ENCODE measurements around the gene CPPED1.
A peak's percentile ranks its signal among the peaks of the same experiment; 100 is the strongest.

CPPED1 gene

DNA sequence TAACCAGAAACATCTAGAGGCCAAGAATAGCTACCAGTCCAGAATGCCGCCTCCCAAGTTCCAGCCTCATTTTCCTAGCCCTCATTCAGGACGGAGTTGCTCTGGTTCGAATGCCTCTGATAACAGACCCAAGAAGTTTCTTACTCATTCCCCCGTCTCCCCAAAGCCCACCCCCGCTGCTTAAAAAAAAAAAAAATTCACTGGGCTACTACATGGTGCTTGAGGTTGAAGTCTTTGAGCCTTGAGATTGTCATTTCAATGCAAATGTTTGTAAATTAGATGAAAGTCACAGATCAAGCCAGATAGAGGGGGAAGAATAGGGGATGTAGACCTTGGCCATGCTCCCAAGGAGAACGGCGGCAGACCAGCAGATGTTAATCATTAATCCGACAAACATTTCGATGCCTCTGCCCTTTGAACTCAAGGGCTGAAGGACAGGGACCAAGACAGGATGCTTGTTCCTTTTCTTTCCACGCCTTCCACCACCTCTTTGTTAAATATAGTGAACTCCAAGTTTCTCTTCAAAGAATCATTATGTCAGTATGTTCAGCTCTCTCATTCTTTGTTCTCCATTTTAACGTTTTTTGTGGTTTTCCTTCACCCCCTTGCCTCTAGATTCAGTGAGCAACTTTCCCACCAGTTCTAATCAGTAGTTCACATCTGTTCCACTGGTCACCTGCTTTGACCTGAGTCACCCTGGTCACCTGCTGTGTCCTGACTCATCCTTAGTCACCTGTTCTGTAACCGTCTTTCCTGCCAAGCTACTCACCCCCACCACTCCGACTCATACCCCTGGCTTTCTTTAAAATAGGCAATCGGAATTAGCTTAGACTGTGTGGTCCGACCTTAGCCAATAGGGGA is 190.3 kb downstream of the CPPED1 start:
- TF ChIP-seq, protein P1, sequence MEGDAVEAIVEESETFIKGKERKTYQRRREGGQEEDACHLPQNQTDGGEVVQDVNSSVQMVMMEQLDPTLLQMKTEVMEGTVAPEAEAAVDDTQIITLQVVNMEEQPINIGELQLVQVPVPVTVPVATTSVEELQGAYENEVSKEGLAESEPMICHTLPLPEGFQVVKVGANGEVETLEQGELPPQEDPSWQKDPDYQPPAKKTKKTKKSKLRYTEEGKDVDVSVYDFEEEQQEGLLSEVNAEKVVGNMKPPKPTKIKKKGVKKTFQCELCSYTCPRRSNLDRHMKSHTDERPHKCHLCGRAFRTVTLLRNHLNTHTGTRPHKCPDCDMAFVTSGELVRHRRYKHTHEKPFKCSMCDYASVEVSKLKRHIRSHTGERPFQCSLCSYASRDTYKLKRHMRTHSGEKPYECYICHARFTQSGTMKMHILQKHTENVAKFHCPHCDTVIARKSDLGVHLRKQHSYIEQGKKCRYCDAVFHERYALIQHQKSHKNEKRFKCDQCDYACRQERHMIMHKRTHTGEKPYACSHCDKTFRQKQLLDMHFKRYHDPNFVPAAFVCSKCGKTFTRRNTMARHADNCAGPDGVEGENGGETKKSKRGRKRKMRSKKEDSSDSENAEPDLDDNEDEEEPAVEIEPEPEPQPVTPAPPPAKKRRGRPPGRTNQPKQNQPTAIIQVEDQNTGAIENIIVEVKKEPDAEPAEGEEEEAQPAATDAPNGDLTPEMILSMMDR (IDR thresholded peaks at IDR 0.05), result no peak
- TF ChIP-seq ZFX (IDR thresholded peaks at IDR 0.05; ENCODE audit: borderline replicate concordance), result no peak
- H3K27ac ChIP-seq, result peak overlapping the region; percentile 81

DNA sequence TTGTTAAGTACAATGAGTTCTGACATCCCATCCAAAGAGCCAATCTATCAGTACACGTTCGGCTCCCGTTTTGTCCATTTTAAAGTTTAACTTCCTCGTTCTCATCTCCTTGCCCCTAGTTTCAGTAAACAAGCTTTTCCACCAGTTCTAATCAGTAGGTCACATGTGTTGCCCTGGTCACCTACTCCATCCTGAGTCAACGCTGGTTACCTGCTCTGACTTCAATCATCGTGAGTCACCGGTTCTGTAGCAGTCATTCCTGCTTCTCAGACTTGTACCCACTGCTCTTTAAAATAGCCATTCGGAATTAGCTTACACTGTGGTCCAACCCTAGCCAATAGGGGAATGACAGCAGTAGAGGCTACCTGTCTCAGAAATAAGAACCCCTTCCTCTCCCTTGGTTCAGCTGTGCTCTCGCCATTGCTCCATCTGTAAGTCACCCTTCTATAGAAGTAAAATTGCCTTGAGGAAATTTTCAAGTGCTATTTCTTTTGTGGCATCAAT is 191.0 kb downstream of the CPPED1 start:
- TF ChIP-seq, protein P1 (IDR thresholded peaks at IDR 0.05), result no peak
- no peak for TF ChIP-seq ZFX (IDR thresholded peaks at IDR 0.05; ENCODE audit: borderline replicate concordance)
- H3K27ac ChIP-seq, result peak overlapping the region; percentile 81

DNA sequence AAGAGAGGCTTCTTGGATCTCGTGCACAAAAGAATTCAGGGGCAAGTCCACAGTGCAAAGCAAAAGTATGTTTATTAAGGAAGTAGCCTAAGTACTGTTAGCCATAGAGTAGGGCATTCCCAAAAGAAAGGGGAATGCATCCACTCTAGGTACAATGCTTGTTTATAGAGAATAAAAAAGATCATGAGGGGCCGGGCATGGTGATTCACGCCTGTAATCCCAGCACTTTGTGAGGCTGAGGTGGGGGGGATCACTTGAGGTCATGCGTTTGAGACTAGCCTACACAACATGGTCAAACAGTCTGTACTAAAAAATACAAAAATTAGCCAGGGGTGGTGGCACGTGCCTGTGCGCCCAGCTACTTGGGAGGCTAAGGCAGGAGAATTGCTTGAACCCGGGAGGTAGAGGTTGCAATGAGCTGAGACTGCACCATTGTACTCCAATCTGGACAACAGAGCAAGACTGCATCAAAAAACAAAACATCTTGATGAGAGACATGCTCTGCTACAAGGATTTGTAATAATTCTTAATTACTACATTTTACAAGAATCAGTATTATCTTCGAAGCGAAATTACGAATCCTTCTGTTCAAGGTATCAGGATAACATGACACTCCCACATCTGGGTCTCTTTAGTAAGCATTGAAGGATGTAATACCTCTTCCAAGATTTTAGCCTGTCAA is 191.6 kb downstream of the CPPED1 start:
- H3K27ac ChIP-seq, result peak overlapping the region; percentile 81
- TF ChIP-seq, protein P1 (IDR thresholded peaks at IDR 0.05), result no peak
- TF ChIP-seq ZFX (IDR thresholded peaks at IDR 0.05; ENCODE audit: borderline replicate concordance), result no peak

DNA sequence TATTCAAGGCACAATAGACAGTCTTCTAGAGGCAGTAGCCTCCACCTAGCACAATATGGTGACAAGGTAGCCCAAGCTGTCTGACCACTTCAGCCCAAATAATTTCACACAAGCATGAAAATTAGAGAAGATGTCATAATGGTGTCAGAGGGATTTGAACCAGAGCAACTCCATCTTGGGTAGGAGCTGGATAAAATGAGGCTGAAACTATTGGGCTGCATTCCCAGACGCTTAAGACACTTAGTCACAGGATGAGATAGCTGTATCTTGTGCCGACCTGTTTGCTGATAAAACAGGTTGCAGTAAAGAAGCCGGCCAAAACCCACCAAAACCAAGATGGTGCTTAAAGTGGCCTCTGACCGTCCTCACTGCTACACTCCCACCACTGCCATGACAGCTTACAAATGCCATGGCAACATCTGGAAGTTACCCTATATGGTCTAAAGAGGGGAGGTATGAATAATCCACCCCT is 192.6 kb downstream of the CPPED1 start:
- TF ChIP-seq, protein P1 (IDR thresholded peaks at IDR 0.05), result no peak
- TF ChIP-seq ZFX (IDR thresholded peaks at IDR 0.05; ENCODE audit: borderline replicate concordance), result no peak
- no peak overlapping the region for H3K27ac ChIP-seq

DNA sequence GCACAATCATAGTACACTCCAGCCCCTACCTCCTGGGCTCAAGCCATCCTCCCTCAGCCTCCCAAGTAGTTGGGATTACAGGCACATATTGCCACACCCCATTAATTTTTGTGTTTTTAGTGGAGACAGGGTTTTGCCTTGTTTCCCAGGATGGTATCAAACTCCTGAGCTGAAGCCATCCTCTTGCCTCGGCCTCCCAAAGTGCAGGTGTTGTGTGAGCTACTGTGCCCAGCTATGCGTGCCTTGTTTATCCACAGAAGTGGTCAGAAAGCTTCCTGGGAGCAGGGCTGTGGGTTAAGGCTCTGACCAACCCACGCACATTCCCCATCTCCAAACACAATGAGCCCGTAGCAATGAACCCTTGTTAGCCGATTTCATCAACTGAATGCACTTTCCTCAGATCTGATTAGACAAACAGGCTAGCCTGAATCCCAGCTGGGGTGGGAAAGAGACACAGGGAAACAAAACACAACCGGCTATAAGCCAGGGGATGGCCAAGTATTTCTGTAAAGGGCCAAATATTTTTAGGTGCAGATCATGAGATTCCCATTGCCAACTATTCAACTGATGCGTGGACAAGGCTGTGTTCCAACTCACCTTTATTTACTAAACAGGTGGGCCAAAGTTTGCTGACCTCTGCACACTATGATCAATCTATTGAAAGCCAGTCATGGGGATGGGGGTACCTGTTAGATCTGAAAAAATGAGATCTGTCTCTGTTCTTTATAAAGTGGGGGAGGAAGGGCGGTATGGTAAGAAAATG is 193.6 kb downstream of the CPPED1 start:
- no peak overlapping the region for H3K27ac ChIP-seq
- TF ChIP-seq, protein P1 (IDR thresholded peaks at IDR 0.05), result no peak
- no peak for TF ChIP-seq ZFX (IDR thresholded peaks at IDR 0.05; ENCODE audit: borderline replicate concordance)
